ENCODE measurements around the gene RASAL1.

The RASAL1 gene

GRCh38 chr12:113071135-113072112 lies 64.1 kb downstream of the RASAL1 start:
- no peak for DNase-seq (ENCODE audit: low spot score)

GRCh38 chr12:113070117-113070906 lies 65.2 kb downstream of the RASAL1 start:
- DNase-seq (ENCODE audit: low spot score): peak; percentile 14

GRCh38 chr12:113069751-113070116 lies 65.8 kb downstream of the RASAL1 start:
- DNase-seq (ENCODE audit: low spot score): no peak

- DNase-seq (ENCODE audit: low spot score): no peak
Measured at GRCh38 chr12:113069149-113069548, 66.4 kb downstream of the RASAL1 start.

GRCh38 chr12:113067987-113068935 lies 67.3 kb downstream of the RASAL1 start:
- DNase-seq (ENCODE audit: low spot score): no peak

- no peak for DNase-seq (ENCODE audit: low spot score)
Measured at GRCh38 chr12:113066813-113067400, 68.7 kb downstream of the RASAL1 start.

- no peak for DNase-seq (ENCODE audit: low spot score)
Measured at GRCh38 chr12:113065126-113066007, 70.2 kb downstream of the RASAL1 start.

GRCh38 chr12:113064395-113065125 lies 71.0 kb downstream of the RASAL1 start:
- DNase-seq (ENCODE audit: low spot score): no peak

GRCh38 chr12:113063396-113064350 lies 71.9 kb downstream of the RASAL1 start:
- DNase-seq (ENCODE audit: low spot score): no peak

GRCh38 chr12:113062502-113063395 lies 72.8 kb downstream of the RASAL1 start:
- no peak for DNase-seq (ENCODE audit: low spot score)

- no peak for DNase-seq (ENCODE audit: low spot score)
Measured at GRCh38 chr12:113061061-113061694, 74.4 kb downstream of the RASAL1 start.

- DNase-seq (ENCODE audit: low spot score): no peak
Measured at GRCh38 chr12:113060336-113060960, 75.1 kb downstream of the RASAL1 start.

GRCh38 chr12:113059071-113059595 lies 76.4 kb downstream of the RASAL1 start:
- DNase-seq (ENCODE audit: low spot score): no peak

- no peak for DNase-seq (ENCODE audit: low spot score)
Measured at GRCh38 chr12:113058553-113058952, 77.0 kb downstream of the RASAL1 start.

- no peak for DNase-seq (ENCODE audit: low spot score)
Measured at GRCh38 chr12:113057565-113058485, 77.7 kb downstream of the RASAL1 start.

Data from activated CD4-positive, alpha-beta T cell treated with anti-CD3 and anti-CD28 coated beads, Interleukin-2, Interleukin-4, amounts not matched to agents 100 ng/mL and 50 ng/mL, durations not matched to agents 16 hours and 8 hours (primary cell).